Kidney glomerular epithelial cell (primary cell): ENCODE data around the gene PLOD1.
"Not testable (repeated sequence)": the region's sequence is repeated elsewhere in the genome, so short reads cannot be mapped to it uniquely, and the experiment has no call there.

Source experiments
- DNase-seq: peaks from one replicate; lab custom pipeline; 2025; lab: John Stamatoyannopoulos, UW

The PLOD1 gene

DNA sequence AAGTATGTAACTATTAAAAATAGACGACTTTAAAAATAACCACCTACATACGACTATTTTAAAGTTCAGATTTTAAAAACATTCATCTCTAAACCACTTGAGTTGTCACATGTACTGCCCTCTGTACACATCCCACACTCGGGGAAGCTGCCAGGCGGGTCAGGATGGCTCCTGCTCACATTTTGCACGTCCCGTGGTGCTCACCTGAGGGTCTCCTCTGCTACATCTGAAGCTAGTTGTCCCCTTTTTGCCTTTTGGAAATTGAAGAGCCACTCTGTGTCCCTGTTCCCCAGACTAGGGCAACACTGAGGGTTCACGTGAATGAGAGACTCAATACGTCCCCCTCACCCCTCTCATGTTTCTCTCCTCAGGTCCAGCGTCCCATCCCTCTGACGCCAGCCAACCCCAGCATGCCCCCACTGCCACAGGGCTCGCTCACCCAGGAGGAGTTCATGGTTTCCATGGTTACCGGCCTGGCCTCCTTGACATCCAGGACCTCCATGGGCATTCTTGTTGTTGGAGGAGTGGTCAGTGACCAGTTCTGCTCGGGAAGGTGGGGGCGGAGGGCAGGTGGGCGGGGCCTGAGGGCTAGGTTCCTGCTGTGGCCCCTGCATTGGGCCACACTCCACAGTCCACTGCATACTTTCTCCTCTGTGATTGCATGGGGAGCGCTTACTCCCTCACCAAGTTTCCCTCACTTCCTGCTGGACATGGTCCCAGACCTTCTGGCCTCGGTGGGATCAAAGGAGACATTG lies 71.8 kb downstream of the PLOD1 start:
- no peak for DNase-seq

DNA sequence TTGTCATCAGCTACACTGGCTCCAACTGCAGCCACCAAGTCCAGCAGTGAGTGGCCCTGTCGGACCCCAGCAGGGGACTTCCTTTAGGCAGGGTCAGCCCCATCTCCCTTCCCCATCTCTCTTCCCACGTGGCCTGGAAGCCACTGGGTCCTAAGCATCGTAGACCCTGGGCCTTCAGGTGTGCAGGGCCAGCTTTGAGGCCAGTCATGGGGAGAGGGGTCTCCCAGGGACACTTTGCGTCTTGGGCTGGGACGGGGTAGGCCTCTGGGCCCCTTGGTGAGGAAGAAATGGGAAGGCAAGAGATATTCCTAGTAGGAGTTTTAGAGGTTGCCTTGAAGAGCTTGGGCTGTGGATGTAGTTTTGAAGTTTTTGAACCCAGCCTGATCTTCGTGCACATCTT lies 72.7 kb downstream of the PLOD1 start:
- no peak for DNase-seq

DNA sequence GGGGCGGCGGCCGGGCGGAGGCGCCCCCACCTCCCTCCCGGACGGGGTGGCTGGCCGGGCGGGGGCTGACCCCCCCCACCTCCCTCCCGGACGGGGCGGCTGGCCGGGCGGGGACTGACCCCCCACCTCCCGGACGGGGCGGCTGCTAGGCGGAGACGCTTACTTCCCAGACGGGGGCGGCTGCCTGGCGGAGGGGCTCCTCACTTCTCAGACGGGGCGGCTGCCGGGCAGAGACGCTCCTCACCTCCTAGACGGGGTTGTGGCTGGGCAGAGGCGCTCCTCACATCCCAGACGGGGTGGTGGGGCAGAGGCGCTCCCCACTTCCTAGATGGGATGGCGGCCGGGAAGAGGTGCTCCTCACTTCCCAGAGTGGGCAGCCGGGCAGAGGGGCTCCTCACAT lies 73.8 kb downstream of the PLOD1 start:
- not testable (repeated sequence) for DNase-seq

DNA sequence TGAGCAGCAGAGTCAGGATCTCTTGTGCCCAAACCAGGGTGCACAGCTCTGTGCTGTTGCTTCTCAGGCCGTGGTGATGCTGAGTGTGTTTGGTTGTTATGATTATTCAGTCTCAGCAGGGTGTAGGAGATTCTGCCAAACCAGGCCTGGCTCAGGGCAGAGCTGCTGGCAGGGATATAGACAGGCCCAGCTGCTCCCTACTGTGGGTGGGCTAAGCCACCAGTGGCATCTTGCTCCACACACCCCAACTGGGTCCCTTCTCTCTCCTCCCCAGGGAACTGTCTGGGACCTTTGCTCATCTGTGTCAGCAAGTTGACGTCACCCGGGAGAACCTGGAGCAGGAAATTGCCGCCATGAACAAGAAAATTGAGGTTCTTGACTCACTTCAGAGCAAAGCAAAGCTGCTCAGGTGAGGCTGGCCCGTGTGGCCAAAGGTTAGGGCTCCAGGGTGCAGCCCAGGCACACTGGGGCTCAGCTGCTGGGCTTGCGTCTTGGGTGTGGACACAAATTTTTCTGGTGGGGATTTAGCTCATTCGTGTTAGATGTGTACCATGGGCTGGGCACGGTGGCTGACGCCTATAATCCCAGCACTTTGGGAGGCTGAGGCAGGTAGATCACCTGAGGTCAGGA lies 74.9 kb downstream of the PLOD1 start:
- DNase-seq: no peak

DNA sequence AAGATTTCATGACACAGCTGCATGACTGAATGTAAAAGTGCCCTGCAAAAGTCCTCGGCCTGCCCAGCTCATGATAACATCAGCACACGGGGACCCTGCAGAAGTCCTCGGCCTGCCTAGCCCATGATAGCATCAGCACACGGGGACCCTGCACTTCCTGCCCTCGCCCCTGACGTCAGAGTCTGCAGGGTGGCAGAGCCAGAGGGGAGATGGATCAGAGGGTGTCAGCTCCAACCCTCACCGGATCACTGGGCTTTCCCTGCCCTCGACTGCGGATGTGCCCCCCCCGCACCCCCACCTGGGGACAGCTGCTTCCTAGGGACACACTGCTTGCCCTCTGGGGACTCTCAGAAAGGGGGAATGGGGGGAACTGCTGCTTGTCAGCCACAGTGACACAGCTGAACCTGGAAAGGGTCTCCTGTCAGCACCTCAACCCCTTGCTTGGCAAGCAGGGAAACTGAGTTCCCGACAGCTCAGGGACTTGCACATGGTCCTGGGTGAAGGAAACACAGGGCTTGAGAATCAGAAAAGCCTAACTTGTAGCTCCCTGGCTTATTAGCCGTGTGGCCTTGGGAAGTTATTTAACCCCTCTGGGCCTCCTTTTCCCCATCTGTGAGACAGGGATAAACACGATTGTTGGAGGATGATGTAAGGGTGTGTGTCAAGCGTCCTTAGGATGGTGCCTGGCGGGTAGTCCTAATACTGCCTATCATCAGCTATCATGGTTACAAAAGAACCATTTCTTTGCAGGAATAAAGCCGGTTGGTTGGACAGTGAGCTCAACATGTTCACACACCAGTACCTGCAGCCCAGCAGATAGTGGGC lies 76.4 kb downstream of the PLOD1 start:
- no peak for DNase-seq

DNA sequence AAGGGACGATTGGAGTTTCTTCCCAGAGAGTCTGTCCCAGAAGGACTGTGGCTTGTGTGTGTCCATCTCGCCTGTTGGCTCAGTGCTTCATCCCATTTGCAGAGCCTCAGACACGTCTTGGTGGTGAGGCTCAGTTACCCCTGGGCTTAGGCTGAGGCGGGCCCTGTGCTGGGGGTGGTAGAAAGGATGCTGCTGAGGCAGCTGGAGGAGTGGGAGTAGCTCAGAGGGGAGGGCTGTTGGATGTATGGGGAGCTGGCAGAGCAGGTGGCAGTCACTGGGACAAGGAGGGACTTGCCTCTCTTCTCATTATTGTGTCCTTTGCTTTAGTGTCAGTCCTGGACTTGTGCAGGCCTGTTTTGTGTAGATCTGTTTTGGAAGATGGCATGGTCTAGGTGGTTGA lies 77.5 kb downstream of the PLOD1 start:
- no peak for DNase-seq

DNA sequence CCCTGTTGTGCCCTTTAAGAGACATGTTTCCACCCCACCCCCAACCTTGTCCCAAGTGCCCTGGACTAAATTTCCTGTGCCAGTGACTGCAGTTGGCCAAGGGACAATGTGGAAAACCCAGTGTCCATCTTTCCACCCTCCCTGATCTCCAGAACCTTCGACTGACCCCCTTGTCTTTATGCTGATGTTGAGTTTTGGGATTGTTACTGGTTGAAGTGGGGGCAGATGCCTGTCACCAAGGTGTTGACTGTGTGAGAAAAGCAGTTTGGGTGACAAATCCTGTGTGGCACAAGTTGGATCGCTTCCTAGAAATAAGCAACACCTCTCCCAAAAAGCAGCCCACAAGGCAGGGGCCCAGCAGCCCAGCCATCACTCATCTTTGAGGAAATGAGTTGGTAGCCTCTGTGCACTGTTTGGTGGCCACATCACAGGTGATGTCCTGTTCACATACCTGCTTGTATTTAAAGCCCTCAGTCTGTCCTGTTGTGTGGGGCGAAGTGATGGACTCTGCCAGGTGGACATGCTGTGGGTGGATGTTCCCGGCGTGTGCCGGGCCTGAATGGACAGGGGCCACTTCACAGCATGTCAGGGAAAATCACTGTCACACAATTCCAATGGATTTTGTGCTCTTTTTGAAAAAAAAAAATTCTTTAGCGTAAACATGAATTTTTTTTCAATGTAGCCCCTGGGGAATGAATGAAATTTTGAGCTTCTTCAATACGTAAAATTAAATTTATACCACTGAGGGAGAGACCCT lies 78.2 kb downstream of the PLOD1 start:
- DNase-seq: no peak

DNA sequence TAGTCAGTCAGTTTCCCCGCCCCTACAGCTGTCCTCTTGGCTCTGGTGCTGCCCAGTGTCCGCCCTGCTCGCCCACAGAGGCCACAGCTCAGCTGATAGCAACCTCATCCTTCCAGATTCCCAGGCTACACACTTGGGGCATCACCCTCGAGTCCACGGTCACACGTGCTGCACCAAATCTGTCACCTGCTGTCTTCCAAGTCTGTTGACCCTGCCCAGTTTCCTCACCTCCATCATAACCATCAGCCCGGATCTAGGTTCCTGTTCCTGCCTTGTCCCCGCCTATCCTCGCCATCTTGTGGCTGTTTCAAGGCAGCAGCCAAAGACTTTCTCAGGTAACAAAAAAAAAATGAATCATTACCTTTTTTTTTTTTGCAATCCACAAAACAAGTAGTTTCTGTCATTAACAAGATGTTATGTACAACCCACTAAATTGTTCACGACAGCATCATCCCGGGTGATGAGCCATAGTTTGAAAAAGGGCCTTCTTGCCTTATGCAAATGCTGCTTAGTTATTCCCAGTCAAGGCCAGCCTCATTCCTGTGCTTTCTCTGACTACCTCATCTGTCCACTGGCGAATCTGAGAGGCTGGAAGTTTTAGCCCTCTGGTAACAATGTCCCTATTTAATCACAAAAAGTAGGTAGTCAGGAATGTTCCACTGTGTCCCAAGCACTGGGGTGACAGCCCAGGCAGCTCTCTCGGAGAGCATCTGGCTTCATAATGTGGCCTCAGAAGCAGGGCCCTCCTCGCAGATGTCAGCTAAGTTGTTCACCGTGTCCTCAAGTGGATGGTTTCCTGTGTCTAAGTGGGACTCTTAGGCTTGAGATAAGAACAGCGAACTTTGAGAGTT lies 79.8 kb downstream of the PLOD1 start:
- peak; percentile 8 for DNase-seq

DNA sequence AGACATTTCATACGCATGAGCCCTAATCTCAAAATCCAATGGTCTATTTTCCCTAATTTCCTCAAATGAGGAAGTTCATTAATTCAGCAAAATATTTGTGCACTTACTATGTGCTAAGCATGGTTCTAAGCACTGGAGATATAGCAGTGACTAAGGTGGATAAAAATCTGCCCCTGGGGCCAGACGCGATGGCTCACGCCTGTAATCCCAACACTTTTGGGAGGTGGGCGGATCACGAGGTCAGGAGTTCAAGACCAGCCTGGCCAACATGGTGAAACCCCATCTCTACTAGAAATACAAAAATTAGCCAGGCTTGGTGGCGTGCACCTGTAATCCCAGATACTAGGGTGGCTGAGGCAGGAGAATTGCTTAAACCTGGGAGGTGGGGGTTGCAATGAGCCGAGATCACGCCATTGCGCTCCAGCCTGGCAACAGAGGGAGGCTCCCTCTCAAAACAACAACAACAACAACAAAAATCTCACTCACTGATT lies 80.5 kb downstream of the PLOD1 start:
- no peak for DNase-seq

DNA sequence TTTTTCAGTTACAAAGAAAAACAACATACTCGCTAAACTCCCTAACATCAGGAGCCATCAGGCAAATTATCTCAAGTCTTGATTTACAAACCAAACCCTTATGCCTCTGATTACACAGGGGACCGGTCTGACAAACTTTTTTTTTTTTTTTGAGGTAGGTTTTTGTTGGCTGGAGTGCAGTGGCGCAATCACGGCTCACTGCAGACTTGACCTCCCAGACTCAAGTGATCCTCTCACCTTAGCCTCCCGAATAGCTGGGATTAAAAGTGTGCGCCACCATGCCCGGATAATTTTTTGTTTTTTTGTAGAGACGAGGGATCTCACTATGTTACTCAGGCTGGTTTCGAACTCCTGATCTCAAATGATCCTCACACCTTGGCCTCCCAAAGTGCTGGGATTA lies 81.0 kb downstream of the PLOD1 start:
- no peak for DNase-seq

DNA sequence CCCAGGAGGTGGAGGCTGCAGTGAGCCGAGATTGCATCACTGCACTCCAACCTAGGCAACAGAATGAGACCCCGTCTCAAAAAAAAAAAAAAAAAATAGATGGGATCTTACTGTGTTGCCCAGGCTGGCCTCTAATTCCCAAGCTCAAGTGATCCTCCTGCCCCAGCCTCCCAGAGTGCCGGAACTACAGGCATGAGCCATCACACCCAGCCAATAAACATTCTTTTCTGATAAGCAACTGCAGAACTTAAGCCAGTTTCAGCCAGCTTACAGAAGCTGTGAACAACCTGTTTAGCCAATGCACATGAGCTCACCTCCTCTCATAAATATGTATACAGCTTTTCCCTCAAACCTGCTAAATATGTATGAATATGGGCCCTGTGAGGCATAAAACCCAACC lies 81.7 kb downstream of the PLOD1 start:
- DNase-seq: no peak

DNA sequence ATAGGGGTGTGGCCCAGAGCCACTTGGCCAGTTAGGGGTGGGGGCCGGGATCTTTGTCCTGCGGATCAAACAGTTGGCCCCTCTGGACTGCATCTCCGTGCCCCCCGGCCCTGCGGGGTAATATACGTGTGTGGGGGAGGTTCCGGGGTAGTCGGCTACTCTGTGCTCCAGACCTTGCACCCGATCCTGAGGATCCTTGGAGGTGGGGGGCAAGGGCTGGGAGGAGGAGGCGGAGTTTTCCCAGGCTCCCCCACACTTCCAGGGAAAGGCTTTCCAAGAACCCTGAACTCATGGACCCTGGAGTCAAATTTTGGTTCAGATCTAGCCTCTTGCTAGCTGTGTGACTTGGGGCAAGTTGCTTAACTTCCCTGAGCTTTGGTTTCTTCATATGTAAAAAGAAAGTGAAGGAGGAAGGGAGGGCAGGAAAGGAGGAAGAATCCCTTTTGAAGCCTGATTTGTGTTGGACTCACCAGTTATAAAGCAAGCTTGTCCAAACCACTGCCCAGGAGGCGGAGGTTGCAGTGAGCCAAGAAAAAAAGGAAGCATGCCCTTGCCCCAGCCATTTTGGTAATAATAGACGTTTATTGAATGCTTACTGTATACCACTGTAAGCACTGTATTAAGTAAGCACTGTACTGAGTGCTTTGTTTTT lies 85.5 kb downstream of the PLOD1 start:
- no peak for DNase-seq

DNA sequence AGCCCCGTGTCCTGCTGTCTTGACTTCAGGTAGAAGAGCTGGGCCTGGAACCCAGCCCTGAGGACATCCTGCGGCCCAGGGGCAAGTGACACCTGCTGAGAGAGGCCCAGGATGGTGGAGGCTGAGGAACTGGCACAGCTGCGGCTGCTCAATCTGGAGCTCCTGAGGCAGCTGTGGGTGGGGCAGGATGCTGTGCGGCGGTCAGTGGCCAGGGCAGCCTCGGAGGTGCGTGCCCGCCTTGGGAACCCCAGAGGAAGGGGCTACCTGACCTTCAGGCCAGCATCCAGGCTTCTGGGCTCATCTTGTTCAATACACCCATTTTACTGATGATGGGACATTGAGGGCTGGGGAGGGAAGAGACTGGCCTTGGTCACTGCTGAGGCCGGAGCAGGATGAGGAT lies 87.1 kb downstream of the PLOD1 start:
- DNase-seq: no peak

DNA sequence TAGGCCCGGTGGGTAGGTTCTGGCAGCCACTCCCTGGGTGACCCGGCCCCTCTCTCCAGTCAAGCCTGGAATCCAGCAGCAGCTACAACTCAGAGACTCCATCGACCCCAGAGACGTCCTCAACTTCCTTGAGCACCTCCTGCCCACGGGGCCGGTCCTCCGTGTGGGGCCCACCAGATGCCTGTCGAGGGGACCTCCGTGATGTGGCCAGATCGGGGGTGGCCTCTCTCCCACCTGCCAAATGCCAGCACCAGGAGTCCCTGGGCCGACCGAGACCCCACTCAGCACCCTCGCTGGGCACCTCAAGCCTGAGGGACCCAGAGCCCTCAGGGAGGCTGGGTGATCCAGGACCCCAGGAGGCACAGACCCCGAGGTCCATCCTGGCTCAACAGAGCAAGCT lies 87.5 kb downstream of the PLOD1 start:
- no peak for DNase-seq
